Body of pancreas (tissue), 4 donors: ENCODE data around the gene FAM13B. TPM values are rescaled to one million over a fixed set of nuclear protein-coding genes. Genes with fewer than 3 reads are reported as not detected.

Source experiments
- ATAC-seq: fragments of 150-250 bp; one replicate; pipeline ENCODE4 v1.9.1; 2016
- DNase-seq, 4 donors: peaks; one replicate each; pipeline ENCODE4 v3.0.0-alpha.2; 2019
- H3K27ac ChIP-seq, 4 donors: fragments of 200-600 bp; sonication (generic); 1 replicate in 3 of 4; 2 replicates in 1 of 4; pipeline versions ENCODE4 v1.5.1 to v1.6.1; 2016 to 2019; ENCODE audit warnings: mild to moderate bottlenecking in 1 of 4, mixed read lengths in 1 of 4, moderate library complexity in 1 of 4
- H3K27me3 ChIP-seq, 2 donors: fragments of 200-600 bp; sonication (generic); one replicate each; pipeline ENCODE4 v1.6.0; 2016; ENCODE audit warnings: mild to moderate bottlenecking in 1 of 2
- H3K36me3 ChIP-seq, 2 donors: fragments of 200-600 bp; sonication (generic); replicated peaks in 1 of 2; 2 replicates each; pipeline ENCODE4 v1.5.1; 2016; ENCODE audit warnings: low read depth in 2 of 2; ENCODE audit not compliant: insufficient read depth in 1 of 2
- H3K4me1 ChIP-seq: fragments of 200-600 bp; sonication (generic); one replicate; pipeline ENCODE4 v1.6.0; 2016
- H3K4me3 ChIP-seq, 2 donors: fragments of 200-600 bp; sonication (generic); 1 replicate in 1 of 2; 2 replicates in 1 of 2; pipeline ENCODE4 v1.5.1; 2016 to 2019
- H3K9me3 ChIP-seq, 3 donors: fragments of 200-600 bp; sonication (generic); 1 replicate in 2 of 3; 2 replicates in 1 of 3; pipeline ENCODE4 v1.5.1; 2016
- CTCF ChIP-seq, 7 experiments: fragments of 450-650 bp in 4 of 7; fragments of 200-600 bp in 3 of 7; sonication (generic) in 3 of 7; IDR thresholded peaks; one replicate each; pipeline ENCODE4 v1.5.1; 2016 to 2019; ENCODE audit warnings: antibody characterized with exemption in 7 of 7
- POLR2A ChIP-seq, 3 donors: fragments of 450-650 bp; IDR thresholded peaks; one replicate each; pipeline ENCODE4 v1.6.1; 2016; ENCODE audit warnings: antibody characterized with exemption in 3 of 3, mild to moderate bottlenecking in 2 of 3
- WGBS, 2 donors: methylation state at CpG; one replicate each; pipeline ENCODE4 v1.1.5; 2017; 5-methylcytosine and 5-hydroxymethylcytosine counted together
- intact Hi-C: fragments of 100-400 bp; cut with DNase I; formaldehyde crosslinking; loops from one replicate; pipeline ENCODE4 v1.15.1; 2023
- total RNA-seq, 2 donors: library from RNA; depleted of rRNA; stranded (reverse); fragments of >200 nt; gene quantifications; one replicate each; pipeline ENCODE4 v1.1.0, GENCODE V29; 2016

FAM13B gene
- total RNA-seq, 2 donors from 2014 or later, result 25.9 to 53.7 TPM

GRCh38 chr5:138021771-138022170 is 11.1 kb downstream of the FAM13B start:
- H3K27me3 ChIP-seq, result no peaks in the 10 kb centered on the region
- DNase-seq (no peak), ATAC-seq (no peak)
- H3K27ac ChIP-seq, result no peak overlapping the region
- 0% methylated on average over 1 of the region's 1 CpG for whole genome bisulfite sequencing, 2 donors
- H3K36me3 ChIP-seq, result no peaks in the 10 kb centered on the region
- no peaks in the 10 kb centered on the region for H3K4me1 ChIP-seq
- intact Hi-C loops, result no loop called here
- no peak overlapping the region for H3K4me3 ChIP-seq
- H3K9me3 ChIP-seq, result no peaks in the 10 kb centered on the region
- TF ChIP-seq CTCF (IDR thresholded peaks at IDR 0.05) (no peak), POLR2A (IDR thresholded peaks at IDR 0.05) (no peak)

GRCh38 chr5:138018849-138019248 is 14.0 kb downstream of the FAM13B start:
- Histone ChIP-seq H3K27ac (no peak overlapping the region), H3K9me3 (no peaks in the 10 kb centered on the region), H3K27me3 (no peaks in the 10 kb centered on the region), H3K4me3 (no peak overlapping the region), H3K36me3 (no peaks in the 10 kb centered on the region), H3K4me1 (no peaks in the 10 kb centered on the region)
- 68 to 76% methylated on average over 3 of the region's 3 CpGs for WGBS, 2 donors
- TF ChIP-seq CTCF (IDR thresholded peaks at IDR 0.05) (no peak), POLR2A (IDR thresholded peaks at IDR 0.05) (no peak)
- intact Hi-C loops, result no loop called here
- ATAC-seq (no peak), DNase-seq (no peak)

GRCh38 chr5:138015916-138016315 is 17.0 kb downstream of the FAM13B start:
- no peak overlapping the region for H3K4me3 ChIP-seq
- WGBS, 2 donors, result 96 to 98% methylated on average over 2 of the region's 2 CpGs
- H3K4me1 ChIP-seq, result no peaks in the 10 kb centered on the region
- H3K27ac ChIP-seq, result no peak overlapping the region
- DNase-seq, result no peak
- TF ChIP-seq POLR2A (IDR thresholded peaks at IDR 0.05), result no peak
- no peak for TF ChIP-seq CTCF (IDR thresholded peaks at IDR 0.05)
- no peaks in the 10 kb centered on the region for H3K36me3 ChIP-seq
- no peak for ATAC-seq
- intact Hi-C loops, result no loop called here
- no peaks in the 10 kb centered on the region for H3K27me3 ChIP-seq
- no peaks in the 10 kb centered on the region for H3K9me3 ChIP-seq

- DNase-seq (no peak), ATAC-seq (no peak)
- no peak overlapping the region for H3K4me3 ChIP-seq
- no peaks in the 10 kb centered on the region for H3K27me3 ChIP-seq
- TF ChIP-seq CTCF (IDR thresholded peaks at IDR 0.05), result no peak
- TF ChIP-seq POLR2A (IDR thresholded peaks at IDR 0.05), result no peak
- no peak overlapping the region for H3K27ac ChIP-seq
- peaks cover 0 to 11% of the 10 kb centered on the region in 2 donors for H3K36me3 ChIP-seq
- no peaks in the 10 kb centered on the region for H3K9me3 ChIP-seq
- intact Hi-C loops, result no loop called here
- no peaks in the 10 kb centered on the region for H3K4me1 ChIP-seq
Observed at GRCh38 chr5:138011991-138012390, 20.9 kb downstream of the FAM13B start.

GRCh38 chr5:138000102-138000723 is 32.7 kb downstream of the FAM13B start:
- H3K27me3 ChIP-seq, result no peaks in the 10 kb centered on the region
- peaks cover 0 to 3% of the 10 kb centered on the region in 2 donors for H3K36me3 ChIP-seq
- TF ChIP-seq CTCF (IDR thresholded peaks at IDR 0.05) (no peak), POLR2A (IDR thresholded peaks at IDR 0.05) (no peak)
- peaks cover under 1% of the 10 kb centered on the region for H3K4me1 ChIP-seq
- ATAC-seq (no peak), DNase-seq (no peak)
- 81% methylated on average over 6 of the region's 6 CpGs for WGBS, 2 donors
- intact Hi-C loops, result no loop called here
- no peak overlapping the region for H3K27ac ChIP-seq
- H3K9me3 ChIP-seq, result no peaks in the 10 kb centered on the region
- H3K4me3 ChIP-seq, result no peak overlapping the region
